ENCODE measurements around the gene SH3RF3. TPM values are rescaled to one million over a fixed set of nuclear protein-coding genes. Genes with fewer than 3 reads are reported as not detected.

SH3RF3 gene
- total RNA-seq, 1 experiment from 2014 or later: 0.98 TPM

GRCh38 chr2:109124982-109125592, 3.9 kb upstream of the SH3RF3 start:
- no TSS peak for BruUV-seq (replicated peaks)
- H3K27me3 Mint-ChIP-seq (ENCODE audit: insufficient read depth, unreplicated experiment): peaks cover 2% of the 10 kb centered on the region
- no peaks in the 10 kb centered on the region for H3K36me3 ChIP-seq (ENCODE audit: control insufficient read depth, insufficient read depth, low read length)
- no peak for TF ChIP-seq CTCF (IDR thresholded peaks at IDR 0.05; ENCODE audit: insufficient read depth in 1 of 2, low read depth in 1 of 2, low read length in 1 of 2, severe bottlenecking in 1 of 2, unreplicated experiment in 1 of 2)
- no peaks in the 10 kb centered on the region for H3K9me3 ChIP-seq
- H3K27ac Mint-ChIP-seq (ENCODE audit: unreplicated experiment): no peak overlapping the region
- no peak overlapping the region for H3K4me3 ChIP-seq (ENCODE audit: low read depth, low read length)
- H3K4me1 ChIP-seq: no peaks in the 10 kb centered on the region; the same call in 1 of the 2 replicates
- no peaks in the 10 kb centered on the region for H3K4me1 Mint-ChIP-seq (ENCODE audit: low read depth, unreplicated experiment)
- no peaks in the 10 kb centered on the region for H3K9me3 Mint-ChIP-seq (ENCODE audit: unreplicated experiment)
- H3K4me3 Mint-ChIP-seq (ENCODE audit: unreplicated experiment): no peak overlapping the region
- ChIA-PET CTCF (no interaction called here), POLR2A (no interaction called here)
- intact Hi-C loops (cut with micrococcal nuclease; ENCODE audit: unreplicated experiment): no loop called here
- DNase-seq: no peak
- H3K27me3 ChIP-seq (replicated peaks; ENCODE audit: control insufficient read depth, insufficient read depth, low read length): peaks cover 4% of the 10 kb centered on the region
- H3K36me3 Mint-ChIP-seq (ENCODE audit: insufficient read depth, unreplicated experiment): no peaks in the 10 kb centered on the region

DNA sequence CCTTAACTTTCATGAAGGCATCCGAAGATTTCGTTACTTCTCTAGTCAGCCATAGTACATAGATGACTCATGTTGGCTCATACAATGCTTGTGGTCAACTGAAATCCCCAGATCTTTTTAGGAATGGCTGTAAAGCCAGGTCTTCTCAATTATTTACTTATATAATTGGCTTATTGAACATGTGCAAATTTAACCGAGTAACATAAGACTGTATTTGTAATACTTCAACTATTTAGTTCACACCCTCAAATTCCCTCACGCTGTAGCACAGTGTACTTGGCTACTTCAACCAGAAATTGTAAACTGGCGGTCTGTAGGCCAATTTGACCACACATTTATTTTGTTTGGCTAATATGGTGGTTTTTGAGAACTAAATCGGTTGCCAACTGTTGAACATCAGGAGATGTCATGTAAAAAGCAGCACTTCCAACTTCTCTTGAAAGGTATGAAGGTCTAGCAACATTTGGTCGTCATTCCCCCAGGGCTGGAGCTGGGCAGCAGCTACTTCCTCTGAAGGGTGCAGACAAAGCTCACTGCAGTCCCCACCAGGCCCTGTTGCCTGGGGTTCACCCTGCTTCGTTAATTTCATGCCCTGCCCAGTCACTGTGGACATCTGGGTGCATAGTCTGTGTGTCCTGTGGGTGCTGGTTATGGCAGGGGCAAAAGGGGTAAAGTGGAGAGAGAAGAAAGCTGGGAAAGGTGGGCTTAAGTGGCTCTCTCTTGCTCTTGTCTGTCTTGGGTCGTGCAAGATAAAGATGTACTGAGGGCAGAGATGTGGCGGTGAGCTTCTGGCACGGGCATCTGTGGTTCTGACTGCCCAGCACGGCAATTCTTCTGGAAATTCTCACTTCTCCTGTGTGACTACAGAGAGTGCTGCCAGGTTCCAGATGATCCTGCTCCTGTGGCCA, 3.2 kb upstream of the SH3RF3 start:
- ChIA-PET CTCF (interaction anchor here (1.2 kb wide), 1 partner anchor 384 kb away, joined by 4 read pairs; no protein-coding TSS in a partner anchor), POLR2A (no interaction called here)
- Histone ChIP-seq H3K4me1 (no peaks in the 10 kb centered on the region; the same call in 1 of the 2 replicates), H3K4me3 (ENCODE audit: low read depth, low read length) (no peak overlapping the region), H3K36me3 (ENCODE audit: control insufficient read depth, insufficient read depth, low read length) (no peaks in the 10 kb centered on the region), H3K9me3 (no peaks in the 10 kb centered on the region), H3K27me3 (replicated peaks; ENCODE audit: control insufficient read depth, insufficient read depth, low read length) (peaks cover 5% of the 10 kb centered on the region)
- intact Hi-C loops (cut with micrococcal nuclease; ENCODE audit: unreplicated experiment): no loop called here
- Mint-ChIP-seq H3K27ac (ENCODE audit: unreplicated experiment) (peak overlapping the region; percentile 40), H3K36me3 (ENCODE audit: insufficient read depth, unreplicated experiment) (no peaks in the 10 kb centered on the region), H3K9me3 (ENCODE audit: unreplicated experiment) (no peaks in the 10 kb centered on the region), H3K4me3 (ENCODE audit: unreplicated experiment) (no peak overlapping the region), H3K4me1 (ENCODE audit: low read depth, unreplicated experiment) (no peaks in the 10 kb centered on the region), H3K27me3 (ENCODE audit: insufficient read depth, unreplicated experiment) (peaks cover 5% of the 10 kb centered on the region)
- DNase-seq: no peak
- TF ChIP-seq CTCF (IDR thresholded peaks at IDR 0.05; ENCODE audit: insufficient read depth in 1 of 2, low read depth in 1 of 2, low read length in 1 of 2, severe bottlenecking in 1 of 2, unreplicated experiment in 1 of 2): no peak
- no TSS peak for BruUV-seq (replicated peaks)

DNA sequence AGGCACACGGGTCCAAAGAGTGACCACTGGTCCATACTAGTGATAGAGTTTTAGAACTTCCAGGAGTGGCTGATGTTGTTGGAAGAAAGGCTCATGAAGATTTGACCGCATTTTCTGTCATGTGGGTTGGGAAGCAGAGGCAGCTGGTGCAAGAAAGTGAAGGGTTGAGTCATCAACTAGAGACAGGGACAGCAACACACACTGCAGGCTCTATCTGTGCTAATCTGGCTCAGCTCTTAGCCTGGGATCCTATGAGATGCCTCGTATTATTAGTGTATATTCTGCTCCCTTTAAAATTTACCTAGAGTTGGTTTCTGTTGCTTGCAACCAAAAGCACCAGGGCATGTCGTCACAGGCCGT, 2.5 kb upstream of the SH3RF3 start:
- intact Hi-C loops (cut with micrococcal nuclease; ENCODE audit: unreplicated experiment): no loop called here
- peak overlapping the region; percentile 40 for H3K27ac Mint-ChIP-seq (ENCODE audit: unreplicated experiment)

More for the DNA sequence above, 2.5 kb upstream of the SH3RF3 start:
- TF ChIP-seq CTCF (IDR thresholded peaks at IDR 0.05; ENCODE audit: insufficient read depth in 1 of 2, low read depth in 1 of 2, low read length in 1 of 2, severe bottlenecking in 1 of 2, unreplicated experiment in 1 of 2): no peak
- Mint-ChIP-seq H3K27me3 (ENCODE audit: insufficient read depth, unreplicated experiment) (peaks cover 6% of the 10 kb centered on the region), H3K9me3 (ENCODE audit: unreplicated experiment) (no peaks in the 10 kb centered on the region), H3K4me3 (ENCODE audit: unreplicated experiment) (no peak overlapping the region), H3K4me1 (ENCODE audit: low read depth, unreplicated experiment) (no peaks in the 10 kb centered on the region), H3K36me3 (ENCODE audit: insufficient read depth, unreplicated experiment) (no peaks in the 10 kb centered on the region)
- no peaks in the 10 kb centered on the region; the same call in 1 of the 2 replicates for H3K4me1 ChIP-seq
- no peak overlapping the region for H3K4me3 ChIP-seq (ENCODE audit: low read depth, low read length)
- ChIA-PET POLR2A (no interaction called here), CTCF (interaction anchor here (1.2 kb wide), 1 partner anchor 384 kb away, joined by 4 read pairs; no protein-coding TSS in a partner anchor)
- no TSS peak for BruUV-seq (replicated peaks)
- no peaks in the 10 kb centered on the region for H3K9me3 ChIP-seq
- peaks cover 5% of the 10 kb centered on the region for H3K27me3 ChIP-seq (replicated peaks; ENCODE audit: control insufficient read depth, insufficient read depth, low read length)
- DNase-seq: no peak
- H3K36me3 ChIP-seq (ENCODE audit: control insufficient read depth, insufficient read depth, low read length): no peaks in the 10 kb centered on the region

Data from Caco-2 (cell line).